ENCODE data around the gene SLC33A1. TPM values are rescaled to one million over a fixed set of nuclear protein-coding genes. Genes with fewer than 3 reads are reported as not detected.

The SLC33A1 gene
- total RNA-seq, 2 experiments from 2014 or later, result 31.6 to 34.2 TPM

Other genes with a start within 250 kb of the SLC33A1 start
- under 1 TPM; 0.08 to 0.20 TPM for gene PLCH1, start 109.4 kb downstream of the SLC33A1 start, total RNA-seq
- gene C3orf33, start 48.1 kb downstream of the SLC33A1 start, total RNA-seq, result under 1 TPM; 0.48 to 0.86 TPM
- gene GMPS, start 16.2 kb upstream of the SLC33A1 start, total RNA-seq, result 100 to 1,000 TPM; 106 to 111 TPM